ENCODE results near the gene OR1F1.
"Not testable (repeated sequence)": the region's sequence is repeated elsewhere in the genome, so short reads cannot be mapped to it uniquely, and the experiment has no call there.

Gene OR1F1

GRCh38 chr16:3158510-3159314 lies 29.3 kb upstream of the OR1F1 start:
- DNase-seq (ENCODE audit: low spot score): peak; percentile 92

GRCh38 chr16:3161235-3162018 lies 26.6 kb upstream of the OR1F1 start:
- no peak for TF ChIP-seq CTCF (IDR thresholded peaks at IDR 0.05; ENCODE audit: extremely low read depth, missing control alignments)
- DNase-seq (ENCODE audit: low spot score): no peak

More at GRCh38 chr16:3158510-3159314, 29.3 kb upstream of the OR1F1 start:
- TF ChIP-seq CTCF (IDR thresholded peaks at IDR 0.05; ENCODE audit: extremely low read depth, missing control alignments): no peak

- no peak for TF ChIP-seq CTCF (IDR thresholded peaks at IDR 0.05; ENCODE audit: extremely low read depth, missing control alignments)
- DNase-seq (ENCODE audit: low spot score): no peak
Measured at GRCh38 chr16:3164121-3164991, 23.6 kb upstream of the OR1F1 start.

GRCh38 chr16:3165111-3165822 lies 22.7 kb upstream of the OR1F1 start:
- TF ChIP-seq CTCF (IDR thresholded peaks at IDR 0.05; ENCODE audit: extremely low read depth, missing control alignments): no peak

GRCh38 chr16:3166505-3166886 lies 21.5 kb upstream of the OR1F1 start:
- no peak for DNase-seq (ENCODE audit: low spot score)
- TF ChIP-seq CTCF (IDR thresholded peaks at IDR 0.05; ENCODE audit: extremely low read depth, missing control alignments): no peak

More at GRCh38 chr16:3165111-3165822, 22.7 kb upstream of the OR1F1 start:
- DNase-seq (ENCODE audit: low spot score): no peak

- not testable (repeated sequence) for DNase-seq (ENCODE audit: low spot score)
Measured at GRCh38 chr16:3168729-3169128, 19.3 kb upstream of the OR1F1 start.
